NCI-H526 (cell line): Measurements from ENCODE around the gene CALN1.
"Not testable (repeated sequence)": the region's sequence is repeated elsewhere in the genome, so short reads cannot be mapped to it uniquely, and the experiment has no call there.

Experiments used
- DNase-seq, 2 experiments: peaks; one replicate each; lab custom pipeline; 2025; lab: John Stamatoyannopoulos, UW

Gene CALN1

DNA sequence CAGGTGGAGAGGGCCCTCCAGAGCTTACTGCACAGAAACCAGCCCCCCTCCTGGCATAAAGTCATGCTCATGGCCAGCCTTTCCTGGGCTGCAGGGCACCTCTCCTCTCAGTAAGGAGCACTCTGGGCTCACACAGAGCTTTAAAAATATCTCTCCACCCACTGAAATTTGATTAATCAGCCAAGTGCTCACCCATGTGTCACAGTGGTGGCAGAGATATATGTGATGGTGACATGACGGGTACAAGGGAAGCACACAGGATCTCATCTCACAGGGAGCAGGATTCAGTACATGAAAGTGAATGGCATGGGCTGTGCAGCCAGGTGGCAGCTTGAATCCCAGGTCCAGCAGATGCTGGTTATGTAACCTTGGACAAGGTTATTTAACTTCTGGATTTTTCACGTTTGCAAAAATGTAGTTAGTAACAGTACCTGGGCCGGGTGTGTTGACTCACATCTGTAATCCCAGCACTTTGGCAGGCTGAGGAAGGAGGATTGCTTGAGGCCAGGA, 144.8 kb downstream of the CALN1 start:
- no peak for DNase-seq

DNA sequence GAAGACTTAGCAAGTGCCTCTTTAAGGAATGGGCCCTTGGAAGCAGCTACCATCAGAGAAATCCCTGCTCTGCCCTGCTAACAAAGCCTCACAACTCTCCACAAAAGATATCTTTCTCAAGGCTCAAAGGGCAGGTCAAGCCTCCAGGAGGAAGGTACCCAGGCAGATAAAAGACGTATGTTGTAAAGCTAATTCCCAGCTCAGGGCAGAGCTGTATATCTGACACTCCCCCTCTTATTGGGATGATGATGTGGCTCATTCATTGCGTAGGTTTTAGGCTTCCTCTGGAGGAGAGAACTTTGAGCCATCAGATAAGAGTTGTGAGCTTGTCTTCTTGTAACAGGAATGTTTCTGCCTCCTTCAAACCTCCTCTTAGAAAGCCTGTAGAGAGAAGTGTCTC, 145.4 kb downstream of the CALN1 start:
- no peak for DNase-seq

DNA sequence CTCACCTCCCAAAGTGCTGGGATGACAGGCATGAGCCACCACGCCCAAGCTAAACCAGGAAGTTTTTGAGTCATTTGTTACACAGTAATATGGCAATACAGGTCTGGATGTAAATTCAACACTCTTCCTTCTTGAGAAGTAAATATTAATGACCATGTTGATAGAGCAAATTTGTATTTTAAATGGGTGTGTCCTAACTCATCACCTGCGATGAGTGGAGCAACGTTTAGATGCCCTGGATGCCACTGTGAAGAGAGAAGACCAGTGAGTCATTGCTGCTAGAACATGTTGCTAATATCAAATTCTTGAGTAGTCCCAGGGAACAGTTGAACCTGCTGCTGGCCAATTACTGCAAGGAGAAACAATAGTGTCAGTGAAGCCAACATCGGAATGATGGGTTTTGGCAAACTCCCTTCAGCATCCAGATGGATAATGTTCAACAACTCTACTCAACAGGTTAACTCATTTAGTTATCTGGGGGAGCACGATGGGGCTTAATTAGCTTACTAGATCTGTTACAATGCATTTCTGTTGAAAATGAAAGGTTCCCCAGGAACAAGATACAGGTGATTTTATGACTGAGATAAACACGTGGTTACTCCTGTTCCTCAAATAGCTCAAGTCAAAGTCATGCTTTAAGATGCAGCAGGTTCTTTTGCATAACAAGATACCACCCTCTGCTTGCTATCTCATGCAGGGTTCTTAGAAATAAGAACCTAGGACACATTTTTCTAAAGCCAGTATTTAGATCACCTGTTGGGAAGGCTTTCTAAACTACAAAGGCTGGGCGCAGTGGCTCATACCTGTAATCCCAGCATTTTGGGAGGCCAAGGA, 146.8 kb downstream of the CALN1 start:
- DNase-seq, result no peak

DNA sequence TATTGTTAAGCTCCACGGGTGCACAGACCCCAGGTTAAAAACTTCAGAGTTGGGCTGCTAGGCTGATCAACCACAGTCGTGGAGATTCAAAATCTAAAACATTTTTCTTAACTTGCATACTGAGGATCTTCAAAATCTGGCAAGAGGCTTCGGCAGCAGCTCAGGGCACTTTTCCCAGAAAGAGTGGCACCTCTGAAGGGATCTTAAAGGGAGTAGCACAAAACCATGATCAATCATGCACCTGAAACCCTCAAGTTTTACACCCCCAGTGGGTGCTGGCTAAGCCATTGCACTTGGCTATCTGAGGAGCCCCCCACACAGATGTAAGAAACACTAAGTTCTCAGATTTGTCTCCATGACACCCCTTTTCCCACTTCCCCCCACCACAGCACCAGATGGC, 151.7 kb downstream of the CALN1 start:
- DNase-seq, result no peak

DNA sequence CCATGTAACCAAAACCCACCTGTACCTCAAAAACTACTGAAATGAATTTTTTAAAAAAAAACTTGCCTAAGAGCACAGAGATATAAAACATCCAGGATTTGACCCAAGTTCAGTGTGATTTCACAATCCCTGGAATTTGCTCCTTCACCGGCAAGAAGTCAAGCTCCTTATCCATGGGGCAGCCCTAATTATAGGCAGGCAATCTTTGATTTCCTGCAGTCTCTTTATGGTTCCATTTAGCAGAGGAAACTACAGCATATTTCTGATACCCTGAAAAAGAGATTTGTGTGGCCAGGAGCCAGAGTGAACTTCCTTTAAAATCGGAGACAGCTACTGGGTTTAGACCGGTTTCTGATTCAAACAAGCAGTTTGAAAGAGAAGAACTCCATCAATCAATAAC, 154.1 kb downstream of the CALN1 start:
- no peak for DNase-seq

DNA sequence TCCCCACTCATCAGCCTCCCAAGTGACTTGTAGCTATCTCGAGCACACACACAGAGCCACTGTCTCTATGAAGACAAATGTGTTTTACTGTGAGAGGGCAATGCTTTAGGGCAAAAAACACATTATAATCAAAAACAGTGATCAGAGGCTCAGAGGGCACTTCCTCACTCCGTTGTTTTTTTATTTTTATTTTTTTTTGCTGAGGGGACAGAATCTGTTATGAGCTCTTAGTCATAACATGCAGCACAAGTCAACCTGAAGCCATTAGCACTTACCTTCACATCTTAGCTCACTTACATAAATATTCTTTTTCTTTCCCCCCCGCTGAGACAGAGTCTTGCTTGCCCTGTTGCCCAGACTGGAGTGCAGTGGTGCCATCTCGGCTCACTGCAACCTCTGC, 157.7 kb downstream of the CALN1 start:
- no peak for DNase-seq

DNA sequence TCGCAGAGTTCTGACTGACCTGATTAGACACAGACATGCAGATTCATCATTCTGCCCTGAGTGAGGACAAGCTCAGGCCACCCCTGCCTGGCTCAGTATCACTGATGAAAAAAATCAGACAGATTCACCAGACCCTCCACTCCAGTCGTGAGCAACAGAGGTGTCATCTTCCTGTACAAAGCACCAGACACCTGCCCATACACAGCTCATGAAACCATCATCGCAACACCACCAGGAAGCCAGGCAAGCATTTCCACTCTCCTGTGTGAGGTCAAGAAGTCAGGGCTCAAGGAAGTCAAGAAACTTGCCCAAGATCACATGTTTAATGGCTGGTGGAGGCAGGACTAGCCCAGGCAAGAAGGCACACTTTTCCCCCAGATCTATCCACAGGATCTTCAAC, 163.0 kb downstream of the CALN1 start:
- no peak for DNase-seq

DNA sequence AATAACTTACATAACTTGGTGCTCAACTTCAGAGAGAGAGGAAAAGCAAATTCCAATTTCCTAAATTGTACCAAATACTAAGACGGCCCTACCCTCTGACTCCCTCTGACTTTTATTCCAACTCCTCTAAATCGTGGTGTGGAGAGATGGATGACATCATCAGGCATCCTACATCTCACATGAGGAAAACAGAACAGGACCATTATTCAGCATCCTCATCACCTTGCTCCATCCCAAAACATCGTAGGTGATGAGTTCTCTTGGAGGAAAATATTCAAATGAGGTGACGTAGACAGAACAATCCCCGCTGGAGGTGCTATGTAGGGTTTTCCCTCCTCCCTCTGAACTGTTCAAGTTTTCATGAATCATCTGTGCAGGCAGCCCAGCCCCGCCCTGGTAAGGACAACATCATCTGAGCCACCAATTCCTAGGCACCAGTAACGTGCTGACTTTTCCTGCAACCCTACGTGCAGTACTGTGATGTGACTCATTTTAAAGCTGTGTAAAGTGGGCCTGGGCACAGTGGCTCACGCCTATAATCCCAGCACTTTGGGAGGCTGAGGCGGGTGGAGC, 167.2 kb downstream of the CALN1 start:
- no peak for DNase-seq

DNA sequence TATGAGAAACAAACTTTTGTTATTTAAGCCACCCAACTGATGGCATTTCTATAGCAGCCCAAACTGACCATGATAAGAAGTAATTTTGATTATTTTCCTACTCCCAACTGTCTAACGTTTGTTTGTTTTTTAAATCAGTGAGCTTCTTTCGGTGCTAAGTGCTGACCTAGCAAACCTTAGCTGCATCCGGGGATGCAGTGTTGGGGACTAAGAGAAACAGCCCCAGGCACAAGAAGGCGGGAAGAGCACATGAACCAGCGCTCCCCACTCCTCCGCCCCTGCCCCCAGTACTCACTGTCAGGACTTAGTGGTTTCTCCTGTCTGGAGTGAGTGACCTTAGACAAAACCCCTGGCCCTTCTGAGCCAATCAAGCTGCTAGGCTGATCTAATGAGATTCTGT, 168.8 kb downstream of the CALN1 start:
- DNase-seq, result no peak

DNA sequence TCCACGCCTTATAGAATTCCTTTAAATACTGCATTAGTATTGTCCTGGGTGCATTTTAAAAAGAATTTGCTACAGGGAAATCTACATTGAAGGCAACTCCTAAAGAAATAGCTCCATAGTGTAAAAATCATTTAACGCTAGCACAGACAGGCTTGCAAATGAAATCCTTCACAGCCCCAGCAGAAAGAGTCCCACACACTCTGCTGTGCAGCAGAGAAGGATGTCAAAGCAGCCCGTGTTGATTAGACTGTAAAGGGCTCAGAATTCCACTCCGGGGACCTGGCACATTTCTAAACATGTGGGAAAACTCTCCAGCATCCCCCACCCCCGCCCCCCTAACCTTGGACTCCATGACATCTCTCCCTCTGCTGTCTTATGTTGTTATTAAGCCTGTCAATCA, 176.8 kb downstream of the CALN1 start:
- no peak for DNase-seq

DNA sequence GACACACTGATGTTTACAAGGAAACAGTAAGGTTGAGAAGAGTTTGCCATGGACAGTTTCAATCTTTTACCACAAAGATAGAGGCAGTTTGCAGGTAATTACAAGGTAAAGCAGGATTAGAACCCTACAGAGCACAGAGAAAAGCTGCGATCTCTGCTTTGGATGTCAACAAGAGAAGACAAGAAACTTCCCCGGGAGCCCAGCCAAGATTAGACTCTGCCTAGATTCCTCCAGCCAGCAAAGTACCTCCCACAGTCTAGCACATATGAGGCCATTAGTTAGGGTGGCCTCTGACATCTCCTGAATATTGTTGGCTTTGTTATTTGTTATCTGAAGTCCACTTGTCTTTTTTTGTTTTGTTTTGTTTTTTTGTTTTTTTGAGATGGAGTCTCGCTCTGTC, 178.1 kb downstream of the CALN1 start:
- DNase-seq, result no peak

DNA sequence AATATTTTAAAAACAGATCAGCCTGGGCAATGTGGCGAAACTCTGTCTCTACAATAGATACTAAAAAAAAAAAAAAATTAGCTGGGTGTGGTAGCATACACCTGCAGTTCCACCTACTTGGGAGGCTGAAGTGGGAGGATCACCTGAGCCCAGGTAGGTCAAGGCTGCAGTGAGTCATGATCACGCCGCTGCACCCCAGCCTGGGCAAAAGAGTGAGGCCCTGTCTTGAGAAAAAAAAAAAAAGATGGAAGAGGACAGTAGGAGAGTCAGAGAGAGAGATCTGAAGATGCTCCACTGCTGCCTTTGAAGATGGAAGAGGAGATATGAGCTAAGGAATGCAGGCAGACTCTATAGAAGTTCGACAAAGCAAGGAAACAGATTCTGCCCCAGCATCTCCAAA, 181.9 kb downstream of the CALN1 start:
- no peak for DNase-seq

DNA sequence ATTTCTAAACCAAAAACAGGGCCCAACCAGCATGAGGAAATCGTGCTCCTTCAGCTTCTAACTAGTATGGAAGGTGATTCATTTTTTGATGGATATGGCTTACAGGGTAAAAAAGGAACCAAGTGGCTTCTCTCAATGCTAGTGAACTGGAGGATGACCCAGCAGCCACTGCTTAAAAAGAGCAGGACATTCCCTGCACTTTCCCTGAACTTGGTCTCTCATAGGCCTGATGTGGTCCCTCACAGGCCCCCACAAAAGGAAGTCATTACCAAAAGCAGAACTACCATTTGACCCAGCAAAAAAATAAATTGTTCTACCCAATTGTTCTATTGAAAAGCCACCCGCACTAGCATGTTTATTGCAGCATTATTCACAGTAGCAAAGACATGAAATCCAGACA, 188.8 kb downstream of the CALN1 start:
- DNase-seq, result no peak

DNA sequence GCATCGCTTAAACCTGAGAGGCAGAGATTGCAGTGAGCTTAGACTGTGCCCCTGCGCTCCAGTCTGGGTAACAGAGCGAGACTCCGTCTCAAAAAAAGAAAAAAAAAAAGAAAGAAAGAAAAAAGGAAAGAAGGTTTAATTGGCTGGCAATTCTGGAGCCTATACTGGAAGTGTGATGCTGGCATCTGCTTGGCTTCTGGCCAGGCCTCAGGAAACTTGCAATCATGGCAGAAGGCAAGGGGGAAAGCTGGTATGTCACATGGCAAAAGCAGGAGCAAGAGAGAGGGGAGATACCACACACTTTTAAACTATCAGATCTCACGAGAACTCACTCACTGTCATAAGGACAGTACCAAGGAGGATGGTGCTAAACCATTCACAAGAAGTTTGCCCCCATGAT, 190.0 kb downstream of the CALN1 start:
- no peak for DNase-seq

DNA sequence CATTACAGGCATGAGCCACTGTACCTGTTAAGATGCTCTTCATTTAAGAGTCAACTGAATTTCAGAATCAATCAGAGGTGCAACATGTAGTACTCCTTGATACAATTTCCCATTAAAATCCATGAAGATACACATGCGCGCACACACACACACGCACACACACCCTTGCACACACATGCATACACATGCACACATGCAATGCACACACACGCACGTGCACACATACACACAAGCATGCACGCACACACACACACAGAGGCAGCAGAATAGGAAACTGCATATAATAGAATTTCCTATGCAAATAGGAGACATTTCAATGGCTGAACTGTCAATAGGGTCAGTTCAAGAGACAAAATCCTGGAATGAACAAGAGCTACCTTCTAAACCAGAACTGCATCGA, 192.6 kb downstream of the CALN1 start:
- no peak for DNase-seq

DNA sequence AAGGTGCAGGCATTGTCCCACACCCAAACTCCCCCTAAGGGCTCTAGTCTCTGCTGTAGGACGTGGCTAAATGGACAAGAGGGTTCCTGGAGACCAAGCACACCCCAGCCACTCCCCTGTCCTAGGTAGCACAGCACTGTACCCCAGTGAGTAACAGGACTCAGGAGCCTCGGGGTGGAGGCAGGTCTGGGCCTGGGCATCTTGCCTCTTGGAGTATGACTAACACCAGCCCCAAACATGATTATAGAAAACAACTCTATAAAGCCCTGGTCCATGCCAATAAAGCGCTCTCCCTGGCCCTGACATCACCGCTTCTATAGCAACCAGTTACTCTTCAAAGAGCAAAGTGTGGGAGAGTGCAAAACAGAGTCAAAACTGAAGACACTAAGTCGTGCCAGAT, 195.0 kb downstream of the CALN1 start:
- no peak for DNase-seq

DNA sequence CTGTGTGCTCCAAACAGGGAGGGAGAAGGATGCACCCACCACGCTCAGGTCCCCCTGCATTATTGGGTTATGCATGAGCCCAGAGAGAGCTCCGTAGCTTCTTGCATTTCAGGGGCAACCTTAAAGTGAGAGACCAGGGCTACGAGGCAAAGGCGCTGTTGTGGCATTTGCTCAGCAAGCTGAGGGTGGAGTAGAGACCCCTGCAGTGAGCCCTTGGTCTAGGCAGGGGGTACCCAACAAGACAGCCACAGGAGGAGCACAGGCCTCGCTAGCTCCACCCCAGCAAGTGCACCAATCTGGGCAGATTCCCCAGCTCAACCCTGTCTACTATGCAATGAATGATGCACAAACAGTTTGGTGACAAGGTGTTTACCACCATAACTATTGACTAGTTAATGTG, 198.4 kb downstream of the CALN1 start:
- no peak for DNase-seq

DNA sequence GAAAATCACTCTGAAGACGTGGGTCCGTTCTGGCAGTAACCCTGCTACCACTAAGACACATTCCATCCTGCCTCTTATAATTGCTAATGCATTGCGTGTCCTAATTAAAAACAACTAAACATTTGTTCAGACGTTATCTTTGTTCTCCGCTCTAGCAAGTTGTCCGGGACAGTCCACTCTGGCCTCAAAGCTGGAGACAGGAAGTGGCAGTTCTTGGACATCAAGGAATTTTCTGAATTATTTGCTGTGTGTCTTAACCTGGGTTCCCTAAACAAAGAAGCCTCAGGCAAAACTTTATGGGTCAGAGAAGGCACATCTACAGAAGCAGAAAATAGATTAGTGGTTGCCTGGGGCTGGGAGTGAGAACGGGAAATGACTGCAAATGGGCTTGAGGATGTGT, 199.1 kb downstream of the CALN1 start:
- DNase-seq, result no peak

DNA sequence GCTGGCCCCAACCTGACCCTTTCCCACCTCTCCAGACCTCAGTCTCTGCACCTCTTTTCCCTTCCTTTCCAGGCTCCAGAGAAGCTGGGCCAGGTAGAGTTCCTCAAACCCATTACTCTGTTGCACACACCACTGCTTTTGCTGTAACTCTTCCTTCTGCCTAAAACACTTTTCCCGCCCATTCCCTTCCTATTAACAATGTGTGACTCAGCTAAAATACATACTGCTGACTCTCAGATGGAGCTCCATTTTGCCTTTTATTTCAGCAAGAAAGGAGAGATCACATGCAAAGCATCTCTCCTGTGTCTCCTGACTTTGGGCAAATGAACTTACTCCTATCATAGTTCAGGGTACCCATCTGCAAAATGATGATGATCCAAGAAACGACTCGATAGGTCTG, 201.0 kb downstream of the CALN1 start:
- DNase-seq, result no peak

DNA sequence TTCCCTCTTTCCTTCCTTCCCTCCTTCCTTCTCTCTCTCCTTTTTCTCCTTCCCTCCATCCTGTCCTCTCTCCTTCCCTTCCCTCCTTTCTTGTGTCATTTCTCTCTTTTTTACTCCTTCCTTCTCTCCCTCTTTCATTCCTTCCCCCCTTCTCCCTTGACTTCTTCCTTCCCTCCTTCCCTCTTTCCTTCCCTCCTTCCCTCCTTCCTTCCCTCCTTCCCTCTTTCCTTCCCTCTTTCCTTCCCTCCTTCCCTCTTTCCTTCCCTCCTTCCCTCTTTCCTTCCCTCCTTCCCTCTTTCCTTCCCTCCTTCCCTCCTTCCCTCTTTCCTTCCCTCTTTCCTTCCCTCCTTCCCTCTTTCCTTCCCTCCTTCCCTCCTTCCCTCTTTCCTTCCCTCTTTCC, 203.1 kb downstream of the CALN1 start:
- not testable (repeated sequence) for DNase-seq

DNA sequence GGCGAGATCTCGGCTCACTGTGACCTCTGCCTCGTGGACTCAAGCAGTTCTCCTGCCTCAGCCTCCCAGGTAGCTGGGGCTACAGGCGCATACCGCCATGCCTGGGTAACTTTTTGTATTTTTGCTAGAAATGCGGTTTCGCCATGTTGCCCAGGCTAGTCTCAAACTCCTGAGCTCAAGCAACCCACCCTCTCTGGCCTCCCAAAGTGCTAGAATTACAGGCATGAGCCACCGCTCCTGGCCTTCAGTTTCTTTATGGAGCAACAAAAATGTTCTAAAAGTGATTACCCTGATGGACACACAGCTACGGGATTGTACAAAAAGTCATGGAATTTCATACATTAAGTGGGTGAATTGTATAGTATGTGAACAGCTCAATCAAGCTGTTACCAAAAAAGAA, 216.0 kb downstream of the CALN1 start:
- no peak for DNase-seq

DNA sequence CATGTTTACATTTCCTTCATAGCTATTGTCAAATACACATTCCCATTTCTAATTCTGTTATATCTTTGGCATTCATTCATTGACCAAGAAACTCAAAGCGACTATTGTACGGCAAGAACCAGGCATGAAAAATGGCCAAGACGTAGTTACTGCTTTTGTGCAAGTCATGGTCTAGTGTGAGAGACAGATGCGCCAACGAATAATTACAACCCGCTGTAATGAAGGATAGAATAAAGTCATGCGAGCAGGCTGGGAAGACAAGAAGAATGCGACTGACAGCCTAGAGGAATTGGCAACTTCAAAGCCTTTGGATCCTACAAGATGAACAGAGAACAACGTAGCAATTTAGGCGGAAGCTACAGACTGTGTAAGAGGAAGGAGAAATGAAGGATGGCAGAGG, 221.2 kb downstream of the CALN1 start:
- DNase-seq, result no peak

DNA sequence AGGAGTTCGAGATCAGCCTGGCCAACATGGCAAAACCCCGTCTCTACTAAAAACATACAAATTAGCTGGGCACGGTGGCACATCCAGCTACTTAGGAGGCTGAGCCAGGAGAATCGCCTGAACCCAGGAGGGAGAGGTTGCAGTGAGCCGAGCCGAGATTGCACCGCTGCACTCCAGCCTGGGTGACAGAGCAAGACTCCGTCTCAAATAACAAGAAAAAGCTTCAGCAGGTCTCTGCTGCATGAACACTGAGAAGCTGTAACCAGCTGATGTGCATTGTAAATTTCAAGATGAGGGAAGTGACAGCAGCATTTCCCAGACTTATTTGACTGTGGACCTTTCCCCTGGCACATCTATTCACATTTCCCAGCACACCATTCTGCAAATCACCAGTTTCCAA, 222.0 kb downstream of the CALN1 start:
- DNase-seq, result no peak

DNA sequence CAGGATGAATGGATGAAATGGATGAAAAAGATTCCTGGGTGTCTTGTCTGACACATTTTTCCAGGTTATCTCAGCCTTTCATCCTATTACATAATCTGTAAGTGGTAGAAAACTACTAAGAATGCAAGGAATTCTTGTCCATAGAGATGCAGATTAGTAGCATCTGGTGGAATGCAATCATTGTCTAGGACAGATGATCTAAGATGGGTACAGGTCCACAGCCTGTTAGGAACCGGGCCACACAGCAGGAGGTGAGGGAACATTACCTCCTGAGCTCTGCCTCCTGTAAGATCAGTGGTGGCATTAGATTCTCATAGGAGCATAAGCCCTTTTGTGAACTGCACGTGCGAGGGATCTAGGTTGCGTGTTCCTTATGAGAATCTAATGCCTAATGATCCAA, 225.0 kb downstream of the CALN1 start:
- DNase-seq, result no peak
